Kidney tubule cell (primary cell): ENCODE results near the gene LRP1.

Experiments used
- DNase-seq: peaks from one replicate; pipeline ENCODE4 v3.0.0-alpha.2; 2018; ENCODE audit warnings: low spot score

LRP1 gene

DNA sequence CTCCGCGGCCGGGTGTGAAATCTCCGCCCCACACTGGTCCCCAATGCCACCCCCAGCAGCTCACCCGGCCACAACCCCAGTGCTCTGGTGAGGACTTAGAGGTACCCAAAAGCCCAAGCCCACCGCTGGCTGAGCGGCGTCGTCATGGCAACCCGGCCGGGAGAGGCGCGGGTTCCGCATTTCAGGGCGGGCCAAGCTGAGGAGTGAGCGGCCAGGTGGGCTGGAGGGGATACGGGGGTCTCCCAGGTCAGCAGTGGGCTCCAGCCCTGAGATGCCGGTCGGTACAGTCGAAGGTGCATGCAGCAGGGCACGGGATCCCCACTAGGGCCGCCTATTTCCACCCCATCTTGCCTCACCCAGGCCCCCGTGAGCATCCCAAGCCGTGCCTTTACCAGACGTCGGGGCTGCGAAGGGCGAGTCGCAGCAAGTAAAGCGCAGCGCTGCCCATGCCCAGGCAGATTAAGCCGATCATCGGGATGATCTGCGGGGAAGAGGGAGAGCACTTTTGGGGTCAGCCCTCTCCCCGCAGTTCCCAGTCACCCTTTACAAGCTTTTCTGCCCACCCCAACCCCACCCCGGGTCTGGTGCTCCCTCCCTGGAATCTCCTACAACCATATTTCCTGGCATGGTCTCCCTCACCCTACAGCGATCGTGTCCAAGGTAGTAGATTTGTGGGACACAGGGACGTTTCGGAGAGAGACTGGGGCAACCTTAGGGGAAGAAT is 108.1 kb downstream of the LRP1 start:
- no peak for DNase-seq

DNA sequence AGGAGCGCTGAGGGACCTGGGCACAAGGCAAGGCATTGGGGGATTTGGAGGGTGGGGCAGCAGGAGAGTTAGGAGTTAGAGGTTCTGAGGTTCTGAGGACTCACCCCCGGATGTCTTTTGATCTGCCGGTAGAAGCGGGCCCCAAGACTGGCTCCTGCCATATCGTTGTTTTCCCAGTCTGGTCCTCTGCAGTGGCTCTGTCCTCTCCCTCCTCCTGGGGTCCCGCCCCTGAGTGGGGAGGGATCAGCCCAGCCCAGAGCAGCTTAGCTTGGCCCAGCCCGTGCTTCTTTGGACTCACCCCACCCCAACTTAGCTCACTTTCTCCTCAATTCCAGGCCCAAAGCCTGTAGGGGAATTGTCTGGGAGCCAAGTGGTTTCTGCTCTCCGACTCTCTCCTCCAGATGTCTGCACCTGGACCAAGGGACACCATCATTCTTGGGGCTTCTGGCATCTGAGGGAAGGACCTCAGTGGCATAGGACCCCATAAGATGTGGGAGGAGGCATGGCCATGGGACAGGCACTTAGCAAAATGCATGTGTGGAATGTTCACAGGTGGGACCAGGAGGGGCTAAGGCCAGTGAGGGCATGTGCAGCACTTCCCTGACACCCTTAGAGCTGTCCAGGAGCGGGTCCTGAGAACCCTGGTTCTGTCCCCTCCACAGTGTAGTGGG is 108.8 kb downstream of the LRP1 start:
- DNase-seq = no peak

DNA sequence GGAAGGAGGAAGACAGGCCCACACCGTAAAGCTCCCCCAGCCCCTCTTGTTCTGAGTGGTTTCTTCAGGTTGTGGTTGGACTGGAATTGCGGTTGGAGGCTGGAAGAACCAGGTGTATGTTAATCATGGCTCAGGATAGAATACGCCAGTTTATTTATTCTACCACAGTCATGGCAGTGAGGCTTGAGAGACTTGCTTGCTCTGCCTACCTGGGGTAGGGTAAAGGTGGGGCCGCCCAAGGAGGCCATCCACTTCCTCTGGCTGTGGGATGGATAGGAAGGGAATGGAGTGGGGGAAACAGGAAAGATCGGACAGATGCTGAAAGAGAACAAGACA is 109.3 kb downstream of the LRP1 start:
- DNase-seq = no peak

- DNase-seq = no peak
Observed at GRCh38 chr12:57237932-57238853, 109.9 kb downstream of the LRP1 start.

DNA sequence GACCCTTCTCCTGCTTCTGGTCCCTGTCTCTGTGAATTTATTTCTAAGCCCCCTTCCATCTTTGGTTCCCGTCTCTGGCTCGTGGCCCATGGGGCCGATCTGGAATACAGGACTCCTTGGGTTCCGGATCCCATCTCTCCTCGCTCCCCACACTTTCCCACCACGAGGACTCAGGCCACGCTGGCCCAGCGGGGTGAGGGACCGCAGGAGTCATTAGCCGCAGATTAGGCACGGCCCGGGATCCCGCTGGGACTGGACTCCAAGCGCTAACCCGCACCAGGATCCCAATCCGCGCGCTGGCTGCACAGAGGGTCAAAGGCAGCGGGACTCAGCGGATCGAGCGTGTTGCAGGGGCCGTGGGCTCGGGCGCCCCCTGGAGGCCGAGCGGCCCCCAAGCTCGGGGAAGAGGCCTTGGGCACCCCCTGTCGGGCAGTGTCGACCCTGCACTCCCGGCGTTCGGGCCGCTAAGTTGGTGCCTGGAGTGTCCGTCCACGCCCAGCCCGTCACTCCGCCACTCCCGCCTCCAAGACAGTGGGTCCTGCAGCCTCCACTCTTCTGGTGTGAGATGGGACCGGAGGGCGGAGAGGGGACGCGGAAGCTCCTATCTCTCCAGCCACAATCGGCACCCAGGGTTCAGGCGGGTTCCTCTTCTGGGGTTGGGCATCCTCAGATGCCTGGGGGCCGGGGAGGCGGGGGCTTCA is 110.7 kb downstream of the LRP1 start:
- DNase-seq = peak; percentile 87

- no peak for DNase-seq
Observed at GRCh38 chr12:57239587-57240065, 111.3 kb downstream of the LRP1 start.

DNA sequence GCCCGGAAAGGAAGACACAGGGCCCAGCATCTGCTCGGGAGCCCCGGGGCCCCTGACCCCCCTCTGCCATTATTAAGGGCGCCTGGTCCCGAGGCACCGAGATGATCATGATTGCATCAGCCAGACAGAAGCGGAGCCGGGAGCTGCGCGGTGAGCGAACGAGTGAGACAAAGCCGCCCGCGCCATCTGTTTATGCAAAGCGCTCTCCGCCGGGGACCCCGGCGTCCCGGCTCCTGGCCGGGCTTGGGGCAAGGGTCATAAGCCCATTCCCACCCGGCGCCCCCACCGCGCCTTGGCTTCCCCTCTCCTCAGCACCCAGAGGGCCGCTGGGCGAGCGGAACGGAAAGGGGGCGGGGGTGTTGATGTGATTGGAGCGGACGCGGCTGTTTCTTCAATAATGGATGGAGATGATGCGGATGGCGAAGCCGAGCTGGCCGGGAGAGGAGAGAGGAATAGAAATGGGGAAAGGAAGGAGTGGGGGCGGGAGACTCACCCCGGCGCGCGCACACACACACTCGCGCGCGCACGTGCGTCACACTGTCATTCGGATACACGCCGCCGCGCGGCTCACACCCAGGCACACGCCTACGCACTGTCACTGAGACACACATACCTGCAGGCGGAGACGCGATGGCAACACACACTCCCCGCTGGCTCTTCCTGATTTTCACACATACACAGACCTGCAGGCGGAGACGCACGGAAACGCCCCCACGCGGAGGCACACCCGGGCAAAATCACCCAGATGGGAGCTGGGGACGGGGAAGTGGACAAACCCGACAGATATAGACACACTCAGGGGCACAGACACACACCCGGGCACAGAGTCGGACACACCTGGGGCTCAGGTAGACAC is 112.0 kb downstream of the LRP1 start:
- DNase-seq = peak; percentile 68

DNA sequence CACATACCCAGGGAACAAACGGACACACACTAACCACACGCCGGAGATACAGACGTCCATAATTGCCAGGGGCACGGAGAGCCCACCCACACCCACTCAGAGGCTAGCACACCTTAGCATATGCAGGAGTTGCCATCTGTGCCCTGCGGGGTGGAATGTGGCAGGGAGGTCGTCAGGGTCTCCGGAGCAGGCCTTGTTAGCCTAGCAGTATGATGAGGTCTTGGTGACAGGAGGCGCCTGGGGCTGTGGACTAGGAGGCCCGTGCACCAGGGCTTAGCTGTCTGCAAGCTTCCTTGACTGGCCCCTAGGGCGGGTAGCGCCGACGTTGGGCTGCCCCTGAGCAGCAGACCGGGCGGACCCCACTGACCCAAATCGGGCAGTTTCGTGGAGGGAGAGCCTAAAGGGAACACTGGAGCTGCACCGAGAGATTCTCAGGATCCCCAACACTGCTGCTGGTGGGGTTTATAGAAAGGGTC is 112.7 kb downstream of the LRP1 start:
- no peak for DNase-seq

GRCh38 chr12:57241402-57242310 is 113.4 kb downstream of the LRP1 start:
- DNase-seq = no peak

GRCh38 chr12:57242329-57242690 is 114.0 kb downstream of the LRP1 start:
- DNase-seq = no peak

GRCh38 chr12:57242691-57243454 is 114.6 kb downstream of the LRP1 start:
- peak; percentile 57 for DNase-seq

- DNase-seq = peak; percentile 73
Observed at GRCh38 chr12:57243521-57244311, 115.4 kb downstream of the LRP1 start.

DNA sequence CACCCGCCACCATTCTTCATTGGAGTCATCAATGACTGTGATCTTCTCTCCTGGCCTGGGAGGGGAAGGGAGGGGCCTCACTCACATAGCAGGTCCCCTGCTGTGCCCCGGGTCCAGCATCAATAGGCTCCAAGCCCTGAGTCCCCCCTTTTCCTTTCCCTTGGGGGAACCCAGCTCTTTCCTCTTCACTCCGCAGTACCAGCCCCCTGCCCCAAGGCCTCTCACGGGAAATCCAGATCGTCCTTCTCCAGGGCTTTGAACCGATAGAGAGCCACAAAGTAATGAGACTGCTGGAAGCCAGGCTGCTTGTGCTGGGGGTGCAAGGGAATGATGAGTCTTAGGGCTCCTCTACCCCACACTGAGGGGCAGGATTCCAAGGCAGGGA is 116.0 kb downstream of the LRP1 start:
- no peak for DNase-seq

- DNase-seq = no peak
Observed at GRCh38 chr12:57247041-57247440, 118.8 kb downstream of the LRP1 start.

DNA sequence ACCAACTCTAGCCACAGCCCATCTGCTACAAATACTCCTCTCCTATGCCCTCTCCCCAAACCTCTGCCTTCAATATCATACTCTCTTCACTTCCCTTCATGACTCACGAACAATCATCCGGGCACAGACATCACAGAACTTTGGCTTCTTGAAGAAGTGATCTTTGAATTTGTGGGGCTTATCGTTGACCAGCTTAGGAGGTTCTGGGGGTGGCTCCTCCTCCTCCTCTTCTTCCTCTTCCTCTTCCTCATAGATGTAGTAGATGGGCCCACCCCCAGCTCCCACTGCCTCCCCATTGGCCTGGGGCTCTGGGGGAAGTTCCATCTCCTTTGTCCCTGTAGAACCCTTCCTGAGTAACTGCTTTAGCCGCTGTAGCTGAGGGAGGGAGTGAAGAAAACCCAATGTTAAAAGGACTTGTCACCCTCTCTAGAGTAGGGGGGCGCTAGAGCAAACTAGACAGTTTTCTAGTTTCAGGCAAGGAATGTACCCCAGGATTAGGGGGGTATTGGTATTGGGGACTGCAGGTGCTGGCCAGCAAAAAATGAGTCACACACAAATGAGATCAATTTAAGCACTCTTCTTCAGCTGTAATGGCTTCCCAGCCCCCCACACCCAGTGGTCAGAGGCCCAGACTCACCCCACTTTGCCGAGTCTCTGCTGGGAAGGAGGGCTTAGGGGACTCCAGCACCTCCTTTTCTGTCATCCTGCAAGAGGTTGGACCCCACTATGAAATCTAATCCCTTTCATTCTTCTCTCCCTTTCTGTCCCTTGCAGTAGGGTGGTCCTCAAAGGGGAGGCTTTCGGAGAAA is 120.9 kb downstream of the LRP1 start:
- DNase-seq = no peak

DNA sequence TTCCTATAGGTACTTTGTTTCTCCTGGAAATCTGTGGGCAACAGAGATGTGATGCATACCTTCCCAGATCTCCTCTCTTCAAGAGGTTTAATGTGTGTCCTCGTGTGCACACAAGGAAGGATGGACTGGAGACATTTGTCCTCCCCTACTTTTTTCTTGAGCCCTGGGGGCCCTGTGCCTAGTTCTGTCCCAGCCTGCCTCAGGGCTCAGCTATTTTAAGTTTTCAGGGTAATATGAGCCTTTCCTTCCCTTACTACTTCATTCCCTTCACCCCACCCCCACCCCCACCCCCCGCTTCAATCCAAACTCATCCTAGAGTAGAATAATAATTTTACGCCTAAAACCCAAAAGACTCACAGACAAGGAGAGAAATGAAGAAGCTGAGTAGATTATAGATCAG is 122.3 kb downstream of the LRP1 start:
- DNase-seq = no peak

DNA sequence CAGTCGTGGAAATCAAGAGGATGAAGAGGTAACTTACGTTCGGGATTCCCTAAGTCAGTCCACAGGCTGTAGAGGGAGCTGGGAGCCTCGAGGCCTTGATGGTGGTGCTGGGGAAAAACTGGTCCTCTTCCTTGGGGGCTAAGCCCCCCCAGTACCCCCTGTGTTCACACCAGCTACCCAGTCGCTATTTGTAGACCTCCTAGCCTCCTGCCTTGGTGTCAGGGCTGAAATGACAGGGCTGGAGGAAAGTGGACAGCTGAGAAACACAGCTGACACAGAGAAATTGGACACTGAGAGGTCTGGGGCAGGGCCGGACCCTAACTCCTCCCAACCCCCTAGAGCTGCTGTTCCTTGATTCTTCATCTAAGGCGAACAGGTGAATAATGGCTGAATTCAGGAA is 122.7 kb downstream of the LRP1 start, which contains the start of gene STAC3:
Gene STAC3, minus strand, starts transcription at position 232 of the 400 bp plus-strand sequence. CDS start 1,551 bp downstream, outside the sequence.
- DNase-seq = no peak
